ENCODE data around the gene SERPINA9.
"Not testable (repeated sequence)": the region's sequence is repeated elsewhere in the genome, so short reads cannot be mapped to it uniquely, and the experiment has no call there.

Gene SERPINA9

GRCh38 chr14:94485944-94486841, 10.2 kb upstream of the SERPINA9 start:
- DNase-seq: peak in 12 of 14 donors; percentile 3 to 71 (median 42)

- no peak for DNase-seq
Measured at GRCh38 chr14:94484481-94484880, 8.5 kb upstream of the SERPINA9 start.

DNA sequence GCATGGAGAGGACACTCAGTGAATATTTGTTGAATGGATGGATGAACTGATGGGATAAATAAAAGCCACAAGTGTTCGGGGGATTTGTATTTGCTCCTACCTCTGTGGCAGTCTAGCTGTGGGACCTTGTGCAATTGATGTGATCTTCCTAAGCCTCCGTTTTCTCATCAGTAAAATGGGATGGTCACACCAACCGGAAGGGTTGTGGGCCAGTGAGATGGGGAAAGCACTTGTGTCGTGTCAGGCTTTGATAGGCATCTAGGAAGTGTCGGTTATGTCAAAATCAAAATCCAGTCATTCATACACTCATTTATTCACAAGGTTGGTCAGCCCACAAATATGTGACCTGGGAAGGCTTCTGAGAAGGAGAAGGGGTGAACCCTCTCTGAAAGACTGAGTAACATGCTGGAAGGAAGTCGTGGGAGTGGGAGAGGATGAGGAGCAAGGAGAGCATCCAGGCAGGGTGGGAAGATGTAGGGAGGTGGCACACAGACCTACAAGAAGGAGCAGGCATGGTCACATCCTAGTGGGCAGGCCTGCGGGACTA, 7.8 kb upstream of the SERPINA9 start:
- no peak for DNase-seq

DNA sequence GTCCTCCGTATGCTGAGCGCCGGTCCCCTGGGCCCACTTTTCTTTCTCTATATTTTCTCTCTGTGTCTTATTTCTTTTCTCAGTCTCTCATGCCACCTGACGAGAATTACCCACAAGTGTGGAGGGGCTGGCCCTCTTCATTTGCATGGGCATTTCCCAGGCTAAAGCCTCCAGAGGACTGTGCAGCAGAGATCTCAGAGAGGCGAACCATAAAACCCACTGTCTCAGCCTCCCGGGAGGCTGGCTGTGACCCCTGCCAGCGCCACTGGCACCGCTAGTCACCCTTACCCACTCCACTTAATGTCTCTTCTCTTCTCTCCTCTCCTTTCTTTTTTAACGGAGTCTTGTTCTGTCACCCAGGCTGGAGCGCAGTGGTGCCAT, 7.1 kb upstream of the SERPINA9 start:
- no peak for DNase-seq

DNA sequence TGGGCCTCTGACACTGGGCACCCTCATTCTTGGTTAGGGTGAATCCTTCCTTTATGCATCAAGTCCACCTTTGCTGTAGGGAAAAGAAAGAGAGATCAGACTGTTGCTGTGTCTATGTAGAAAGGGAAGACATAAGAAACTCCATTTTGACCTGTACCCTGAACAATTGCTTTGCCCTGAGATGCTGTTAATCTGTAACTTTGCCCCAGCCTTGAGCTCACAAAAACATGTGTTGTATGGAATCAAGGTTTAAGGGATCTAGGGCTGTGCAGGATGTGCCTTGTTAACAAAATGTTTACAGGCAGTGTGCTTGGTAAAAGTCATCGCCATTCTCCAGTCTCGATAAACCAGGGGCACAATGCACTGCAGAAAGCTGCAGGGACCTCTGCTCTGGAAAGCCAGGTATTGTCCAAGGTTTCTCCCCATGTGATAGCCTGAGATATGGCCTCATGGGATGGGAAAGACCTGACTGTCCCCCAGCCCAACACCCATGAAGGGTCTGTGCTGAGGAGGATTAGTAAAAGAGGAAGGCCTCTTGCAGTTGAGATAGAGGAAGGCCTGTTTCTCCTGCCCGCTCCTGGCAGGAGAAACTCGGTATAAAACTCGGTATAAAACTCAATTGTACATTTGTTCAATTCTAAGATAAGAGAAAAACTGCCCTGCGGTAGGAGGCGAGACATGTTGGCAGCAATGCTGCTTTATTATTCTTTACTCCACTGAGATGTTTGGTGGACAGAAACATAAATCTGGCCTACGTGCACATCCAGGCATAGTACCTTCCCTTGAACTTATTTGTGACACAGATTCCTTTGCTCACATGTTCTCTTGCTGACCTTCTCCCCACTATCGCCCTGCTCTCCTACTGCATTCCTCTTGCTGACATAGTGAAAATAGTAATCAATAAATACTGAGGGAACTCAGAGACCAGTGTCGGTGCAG, 6.4 kb upstream of the SERPINA9 start:
- DNase-seq: not testable (repeated sequence)

DNA sequence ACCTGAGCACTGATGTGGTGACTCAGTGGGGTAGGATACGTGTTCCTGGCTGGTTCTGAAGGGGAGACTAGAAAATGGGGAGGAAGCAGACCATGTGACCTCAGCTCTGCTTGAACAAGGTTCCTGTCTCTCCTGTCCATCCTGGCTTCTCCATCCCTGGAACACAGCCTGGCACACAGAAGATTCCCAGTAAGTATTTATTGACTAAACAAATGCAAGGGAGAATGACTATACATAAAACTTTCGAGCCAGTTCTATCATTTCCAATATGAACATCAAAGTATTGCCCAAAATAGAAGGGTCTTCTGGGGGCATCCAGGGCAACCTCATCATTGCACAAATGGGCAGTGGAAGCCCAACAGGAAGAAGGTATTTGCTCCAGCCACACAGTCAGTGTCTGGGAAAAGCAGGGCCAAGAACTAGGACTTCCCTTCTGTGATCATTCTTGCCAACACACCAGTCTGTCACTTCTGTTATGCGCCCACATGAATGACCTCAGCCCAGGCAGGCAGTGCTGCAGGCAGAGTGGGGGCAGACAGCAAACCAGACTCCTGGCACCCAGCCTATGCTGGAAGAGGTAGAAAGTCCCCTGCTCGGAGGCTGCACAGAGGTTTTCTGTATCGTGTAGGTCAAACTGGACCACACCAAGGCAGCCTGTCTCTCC, 5.6 kb upstream of the SERPINA9 start:
- no peak for DNase-seq

DNA sequence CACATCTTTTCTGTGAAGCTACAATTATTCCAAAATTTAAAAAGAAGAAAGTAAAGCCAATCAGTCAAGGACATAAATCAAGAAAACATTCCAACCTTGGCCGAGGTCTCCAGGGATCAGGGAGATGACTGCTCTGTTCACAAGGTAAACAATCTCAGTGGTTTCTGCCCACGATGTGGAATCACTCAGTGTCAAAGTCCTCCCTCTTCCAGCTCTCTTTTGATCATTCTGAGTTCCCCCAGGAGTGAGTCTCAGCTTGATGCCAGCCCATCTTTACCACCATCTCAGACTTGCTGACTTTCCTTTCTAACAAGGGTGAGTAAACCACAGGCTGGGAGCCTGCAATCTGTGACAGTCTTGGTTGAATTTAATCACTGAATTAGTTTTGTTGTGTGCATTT, 4.8 kb upstream of the SERPINA9 start:
- DNase-seq: no peak

DNA sequence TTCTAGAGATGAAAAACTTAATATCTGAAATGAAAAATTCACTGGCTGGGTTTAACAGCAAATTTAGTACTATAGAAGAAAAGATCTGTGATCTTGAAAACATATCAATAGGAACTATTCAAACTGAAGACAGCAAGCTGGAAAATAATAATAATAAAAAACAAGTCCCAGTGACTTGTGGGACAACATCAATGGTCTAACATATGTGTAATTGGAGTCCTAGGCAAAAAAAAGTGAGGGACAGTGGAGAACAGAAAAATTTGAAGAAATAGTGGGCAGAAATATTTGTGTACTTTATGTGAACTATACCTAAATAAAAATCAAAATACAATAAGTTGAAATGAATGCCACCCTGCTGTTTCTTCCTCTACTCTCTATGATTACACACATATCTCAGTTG, 2.4 kb upstream of the SERPINA9 start:
- DNase-seq: no peak

- DNase-seq: no peak
Measured at GRCh38 chr14:94474581-94475031, 1.4 kb downstream of the SERPINA9 start.

DNA sequence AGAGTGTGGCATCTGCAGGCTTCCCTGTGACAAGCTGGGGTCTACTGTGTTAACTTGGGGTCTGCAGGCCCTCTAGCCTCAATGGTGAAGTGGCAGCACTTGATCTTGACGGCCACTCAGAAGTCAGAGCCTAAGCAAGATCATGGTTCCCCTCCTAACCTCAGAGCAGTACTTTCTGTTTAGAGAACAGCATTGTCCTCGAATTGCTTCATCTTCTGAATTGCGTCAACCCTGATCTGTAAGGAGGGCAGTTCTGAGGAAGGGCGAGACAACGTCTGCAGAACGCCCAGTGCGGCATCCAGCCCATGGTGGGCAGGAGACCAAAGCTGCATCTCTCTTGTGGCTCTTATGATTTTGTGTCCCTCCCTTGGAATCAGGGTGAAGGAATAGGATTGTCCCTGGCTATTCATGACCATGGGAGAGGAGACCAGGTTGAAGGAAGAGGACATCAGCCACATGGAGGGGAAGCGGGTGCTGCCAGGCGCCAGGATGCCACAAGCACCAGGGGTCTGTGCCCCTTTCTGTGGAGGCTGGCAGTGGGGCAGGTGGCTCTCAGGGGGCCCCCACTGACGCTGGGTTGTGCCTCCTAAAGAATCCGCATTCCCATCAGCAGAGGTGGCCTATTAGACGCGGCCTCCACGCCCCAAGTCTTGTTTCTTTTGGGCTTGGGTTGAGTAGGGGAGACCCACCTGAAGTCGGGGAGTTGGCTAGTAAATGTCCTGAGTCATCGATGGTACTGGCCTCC, 2.2 kb downstream of the SERPINA9 start:
- peak in 1 of 14 donors; percentile 1 for DNase-seq

- no peak for DNase-seq
Measured at GRCh38 chr14:94472842-94473241, 3.2 kb downstream of the SERPINA9 start.

- DNase-seq: no peak
Measured at GRCh38 chr14:94471045-94471444, 5.0 kb downstream of the SERPINA9 start.

DNA sequence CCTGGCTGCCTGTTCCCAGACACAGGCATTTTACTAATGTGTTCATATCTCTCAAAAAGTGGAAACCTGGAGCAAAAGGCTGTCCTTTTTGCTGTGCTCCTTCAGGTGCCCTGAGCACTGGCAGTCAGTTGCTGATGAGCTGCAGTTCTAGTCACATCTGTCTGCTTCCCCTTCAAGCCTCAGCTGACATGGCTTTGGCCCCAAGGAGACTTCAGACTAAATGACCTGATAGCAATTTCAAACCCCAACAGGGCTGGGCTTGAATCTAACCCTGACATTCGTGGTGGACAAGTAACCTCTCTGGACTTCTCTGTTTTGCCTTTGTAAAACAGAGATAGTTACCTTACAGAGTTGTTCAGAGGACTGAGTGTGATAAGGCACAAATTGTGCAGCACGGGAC, 5.7 kb downstream of the SERPINA9 start:
- no peak for DNase-seq

DNA sequence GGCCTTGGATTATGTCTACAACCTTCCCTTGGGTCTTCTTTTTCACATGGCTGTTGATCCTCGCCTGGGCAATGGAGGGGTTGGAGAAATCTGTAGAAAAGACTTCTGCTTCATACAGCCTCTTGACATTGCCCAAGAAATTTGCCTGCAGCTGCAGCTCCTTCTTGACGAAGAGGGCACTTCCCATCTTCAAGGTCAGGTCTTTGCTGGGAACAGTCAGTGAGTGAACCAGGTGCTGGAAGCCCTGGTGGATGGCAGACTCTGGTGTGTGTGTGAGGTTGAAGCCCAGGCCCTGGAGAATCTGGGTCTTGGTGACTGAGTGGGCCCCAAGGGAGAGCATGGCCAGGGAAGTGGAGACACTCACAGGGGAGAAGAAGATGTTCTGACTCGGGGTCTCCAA, 6.7 kb downstream of the SERPINA9 start:
- DNase-seq: no peak

DNA sequence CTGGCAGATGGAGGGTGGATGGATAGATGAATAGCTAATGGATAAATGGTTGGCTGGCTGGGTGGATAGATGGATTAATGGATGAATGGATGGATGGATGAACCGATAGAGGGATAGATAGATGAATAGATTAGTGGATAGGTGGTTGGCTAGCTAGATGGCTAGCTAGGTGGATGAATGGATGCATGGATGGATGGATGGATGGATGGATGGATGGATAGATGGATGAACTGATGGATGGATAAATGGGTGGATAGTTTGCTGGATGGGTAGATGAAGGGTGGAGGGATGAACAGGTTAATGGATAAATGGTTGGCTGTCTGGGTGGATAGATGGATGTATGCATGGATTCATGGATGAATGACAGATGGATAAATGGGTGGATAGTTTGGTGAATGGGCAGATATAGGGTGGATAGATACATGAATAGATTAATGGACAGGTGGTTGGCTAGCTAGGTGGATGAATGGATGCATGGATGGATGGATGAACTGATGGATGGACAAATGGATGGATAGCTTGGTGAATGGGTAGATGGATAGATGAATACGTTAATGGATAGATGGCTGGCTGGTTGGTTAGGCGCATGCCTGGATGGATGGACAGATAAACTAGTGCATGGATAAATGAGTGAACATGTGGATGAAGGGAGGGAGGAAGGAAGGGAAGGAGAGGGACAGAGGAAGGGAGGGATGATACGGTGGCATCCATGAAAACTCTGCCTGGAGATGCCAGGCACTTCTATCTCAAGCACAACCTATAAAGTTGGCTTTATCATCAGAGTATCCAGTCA, 8.1 kb downstream of the SERPINA9 start:
- DNase-seq: no peak

DNA sequence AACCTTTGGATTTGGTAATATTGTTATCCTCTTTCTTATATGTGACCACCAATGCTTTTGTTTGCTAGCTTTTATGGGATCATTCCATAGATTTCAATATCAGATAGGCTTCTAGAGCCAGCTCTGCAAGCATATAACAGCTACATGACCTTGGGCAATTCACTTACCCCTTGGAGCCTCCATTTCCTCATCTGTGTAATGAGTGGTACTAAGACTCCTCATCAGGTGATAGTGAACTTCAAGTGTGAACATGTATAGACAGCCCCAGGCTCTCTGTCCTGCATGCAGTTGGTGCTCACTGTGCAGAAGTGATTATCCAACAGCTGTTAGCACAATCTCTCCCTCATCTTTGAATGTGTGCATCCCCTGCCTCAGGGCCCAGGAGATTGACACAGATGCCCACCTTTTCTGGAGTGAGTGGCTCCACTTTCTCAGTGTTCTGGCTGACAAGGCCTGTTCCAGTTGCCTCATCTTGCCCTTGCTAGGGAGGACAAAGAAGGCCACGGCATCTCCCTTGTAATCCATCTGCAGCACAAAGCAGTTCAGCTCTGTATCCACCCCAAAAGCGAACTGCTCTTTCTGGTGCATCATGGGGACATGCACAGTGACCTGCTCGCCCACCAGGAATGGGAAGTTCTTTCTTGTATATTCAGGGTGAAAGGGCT, 9.2 kb downstream of the SERPINA9 start:
- no peak for DNase-seq

GRCh38 chr14:94465042-94465441, 11.0 kb downstream of the SERPINA9 start:
- no peak for DNase-seq

DNA sequence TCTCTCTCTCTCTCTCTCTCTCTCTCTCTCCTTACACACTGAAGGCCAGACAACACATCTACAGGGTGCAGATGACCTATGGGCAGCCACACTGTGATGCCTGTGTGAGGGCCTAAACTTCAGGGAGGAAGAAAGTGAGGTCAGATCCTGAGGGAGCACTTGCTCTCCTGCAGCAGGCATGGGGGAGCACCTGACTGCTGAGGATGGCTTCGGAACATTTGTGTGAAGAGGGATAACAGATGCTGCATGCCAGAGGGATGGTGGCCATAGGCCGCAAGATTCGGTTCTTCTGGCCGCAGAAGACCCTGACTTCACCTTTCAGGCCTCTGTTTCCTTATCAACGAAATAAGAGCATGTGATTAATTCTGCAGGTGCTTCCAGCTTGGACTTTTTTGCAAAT, 11.7 kb downstream of the SERPINA9 start:
- no peak for DNase-seq

DNA sequence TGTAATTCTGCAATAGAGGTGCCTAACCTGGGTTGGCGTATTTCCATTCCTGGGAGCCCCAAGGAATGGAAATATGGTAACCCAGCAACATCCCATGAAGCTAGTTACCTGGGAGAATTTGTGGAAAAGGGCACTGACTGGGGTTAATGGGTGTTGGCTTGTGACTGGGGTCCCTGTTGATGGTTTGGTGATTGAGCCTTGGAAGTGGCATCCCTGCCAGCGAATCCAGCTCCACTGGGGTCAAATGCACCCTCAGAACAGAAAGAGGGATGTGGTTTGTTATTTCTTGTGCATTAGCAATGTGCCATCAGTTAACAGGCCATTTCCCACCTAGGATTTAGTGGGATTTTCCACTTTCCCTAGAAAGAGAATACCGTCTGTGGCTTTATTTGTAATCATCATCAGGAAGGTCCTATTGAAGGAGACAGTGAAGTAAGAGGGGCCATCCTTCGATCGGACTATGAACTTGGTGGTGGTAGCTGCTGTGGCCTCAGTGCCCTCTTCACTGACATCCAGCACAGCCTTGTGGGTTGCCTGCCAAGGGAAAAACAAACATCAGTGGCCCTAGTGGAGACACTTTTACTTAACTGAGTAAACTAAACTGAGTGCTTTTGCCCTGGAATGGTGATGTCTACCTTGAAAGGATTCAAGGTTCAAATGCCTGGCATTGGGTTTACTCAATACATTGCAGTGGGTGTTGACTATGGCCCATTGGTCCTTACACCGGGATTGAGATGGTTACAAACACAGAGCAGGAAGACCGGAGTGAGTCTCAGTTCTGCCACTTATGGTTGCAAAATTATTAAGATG, 13.0 kb downstream of the SERPINA9 start:
- DNase-seq: no peak

DNA sequence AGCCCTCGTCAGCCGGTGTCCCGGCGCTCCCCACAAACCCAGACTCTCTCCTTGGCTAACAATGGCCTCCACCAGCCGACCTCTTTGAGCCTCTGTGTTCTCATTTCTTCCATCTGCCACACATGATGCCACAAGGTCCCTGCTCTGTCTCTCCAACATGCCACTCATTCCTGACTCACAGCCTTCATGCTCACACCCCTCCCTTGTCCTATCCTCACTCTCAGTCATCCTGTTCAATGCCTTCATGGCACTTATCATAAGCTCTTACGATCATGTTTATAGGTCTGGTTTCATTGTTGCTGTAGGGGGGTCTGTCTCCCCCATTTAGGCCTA, 13.8 kb downstream of the SERPINA9 start:
- no peak for DNase-seq
